B cell (primary cell): ENCODE measurements around the gene BEND5. TPM values are rescaled to one million over a fixed set of nuclear protein-coding genes. Genes with fewer than 3 reads are reported as not detected.

Experiments used
- ATAC-seq: fragments of 200-7000 bp; cut with Tn5 transposase; one replicate; pipeline ENCODE4 v1.10.0; 2021; ENCODE audit warnings: low read depth, mild to moderate bottlenecking, moderate number of reproducible peaks, moderate library complexity
- CTCF ChIA-PET: fragments of 350-600 bp; sonication (Branson Sonifier 250); formaldehyde crosslinking; loops from one replicate; lab custom pipeline; 2021; ENCODE audit warnings: antibody characterized with exemption, inconsistent platforms; lab: Charles Lee
- POLR2A ChIA-PET: fragments of 350-600 bp; sonication (Branson Sonifier 250); formaldehyde crosslinking; loops from one replicate; lab custom pipeline; 2021; ENCODE audit warnings: antibody characterized with exemption; lab: Charles Lee
- DNase-seq: peaks from one replicate; pipeline ENCODE4 v3.0.0; 2013
- H2AFZ ChIP-seq: 2 replicates; pipeline ENCODE4 v1.6.1; 2012; ENCODE audit warnings: mild to moderate bottlenecking, low read depth, low read length; ENCODE audit not compliant: insufficient read depth, poor library complexity, severe bottlenecking
- H3K27ac ChIP-seq, 2 donors: 1 replicate in 1 of 2; 2 replicates in 1 of 2; pipeline ENCODE4 v1.5.1; 2012 to 2013; ENCODE audit warnings: low read length in 2 of 2, mild to moderate bottlenecking in 2 of 2, moderate library complexity in 1 of 2
- H3K27me3 ChIP-seq, 4 experiments: fragments of 200-600 bp in 1 of 4; sonication (generic) in 1 of 4; replicated peaks in 1 of 4; 1 replicate in 2 of 4; 2 replicates in 2 of 4; pipeline versions ENCODE4 v1.6.1 to v1.7.0; 2013 to 2016; ENCODE audit warnings: low read length in 3 of 4, mild to moderate bottlenecking in 2 of 4, mixed read lengths in 1 of 4, moderate library complexity in 1 of 4; ENCODE audit not compliant: insufficient read depth in 4 of 4, control insufficient read depth in 3 of 4; ENCODE audit errors: control extremely low read depth in 1 of 4
- H3K36me3 ChIP-seq, 2 experiments: replicated peaks in 1 of 2; 1 replicate in 1 of 2; 2 replicates in 1 of 2; pipeline versions ENCODE4 v1.6.1 to v1.7.1; 2013; ENCODE audit warnings: low read length in 1 of 2; ENCODE audit not compliant: insufficient read depth in 2 of 2, control insufficient read depth in 1 of 2; ENCODE audit errors: control extremely low read depth in 1 of 2, extremely low read depth in 1 of 2
- H3K4me1 ChIP-seq, 2 donors: fragments of 200-600 bp in 1 of 2; sonication (generic) in 1 of 2; 1 replicate in 1 of 2; 2 replicates in 1 of 2; pipeline versions ENCODE4 v1.5.1 to v1.6.1; 2013 to 2017; ENCODE audit warnings: low read length in 2 of 2; ENCODE audit not compliant: control insufficient read depth in 2 of 2, insufficient read depth in 2 of 2
- H3K4me2 ChIP-seq: replicated peaks from 2 replicates; pipeline ENCODE3; 2012; ENCODE audit warnings: mild to moderate bottlenecking, low read depth, low read length; ENCODE audit not compliant: poor library complexity, severe bottlenecking
- H3K4me3 ChIP-seq, 5 experiments: fragments of 200-600 bp in 1 of 5; sonication (generic) in 1 of 5; 1 replicate in 3 of 5; 2 replicates in 2 of 5; pipeline versions ENCODE4 v1.5.1 to v1.7.0; 2011 to 2016; ENCODE audit warnings: low read length in 4 of 5, mild to moderate bottlenecking in 4 of 5, low read depth in 2 of 5, control low read depth in 1 of 5, moderate library complexity in 1 of 5; ENCODE audit not compliant: insufficient read depth in 1 of 5; ENCODE audit errors: control extremely low read depth in 1 of 5, extremely low read depth in 1 of 5
- H3K79me2 ChIP-seq: fragments of 200-600 bp; sonication (generic); one replicate; pipeline ENCODE4 v1.6.0; 2016; ENCODE audit warnings: low read length; ENCODE audit not compliant: control insufficient read depth, insufficient read depth
- H3K9ac ChIP-seq: fragments of 200-600 bp; sonication (generic); 2 replicates; pipeline ENCODE4 v1.6.1; 2017; ENCODE audit warnings: mild to moderate bottlenecking, low read length, moderate library complexity
- H3K9me3 ChIP-seq, 3 donors: one replicate each; pipeline versions ENCODE4 v1.6.1 to v1.7.1; 2013; ENCODE audit warnings: low read length in 2 of 3; ENCODE audit not compliant: control insufficient read depth in 2 of 3, insufficient read depth in 1 of 3; ENCODE audit errors: control extremely low read depth in 1 of 3
- H4K20me1 ChIP-seq: 2 replicates; pipeline ENCODE4 v1.6.0; 2012; ENCODE audit warnings: mild to moderate bottlenecking, low read length; ENCODE audit not compliant: insufficient read depth, control insufficient read depth, poor library complexity, severe bottlenecking
- H3K27ac Mint-ChIP-seq: one replicate; pipeline ENCODE4 v1.8.0; 2021; ENCODE audit warnings: mixed read lengths
- H3K27me3 Mint-ChIP-seq: one replicate; pipeline ENCODE4 v1.8.0; 2021; ENCODE audit warnings: mixed read lengths
- H3K4me1 Mint-ChIP-seq: one replicate; pipeline ENCODE4 v1.8.0; 2021; ENCODE audit warnings: mixed read lengths
- H3K4me3 Mint-ChIP-seq: one replicate; pipeline ENCODE4 v1.8.0; 2021; ENCODE audit warnings: mixed read lengths
- H3K9me3 Mint-ChIP-seq: one replicate; pipeline ENCODE4 v1.8.0; 2022; ENCODE audit warnings: mixed read lengths; ENCODE audit not compliant: insufficient read depth
- CTCF ChIP-seq: fragments of 200-600 bp; IDR thresholded peaks from one replicate; pipeline ENCODE4 v1.8.0; 2022; ENCODE audit warnings: antibody characterized with exemption, mild to moderate bottlenecking
- EZH2 ChIP-seq: IDR thresholded peaks from 2 replicates; pipeline ENCODE4 v1.6.1; 2012; ENCODE audit warnings: borderline replicate concordance, low read depth, mild to moderate bottlenecking, moderate library complexity, low read length; ENCODE audit not compliant: insufficient read depth, poor library complexity, severe bottlenecking
- WGBS: methylation state at CpG from one replicate; pipeline ENCODE4 v1.1.5; 2013; ENCODE audit warnings: missing lambda C conversion rate; ENCODE audit not compliant: insufficient coverage; 5-methylcytosine and 5-hydroxymethylcytosine counted together
- intact Hi-C: fragments of 100-400 bp; cut with micrococcal nuclease; formaldehyde crosslinking; loops from one replicate; pipeline ENCODE4 v1.10.0; 2022
- polyA plus RNA-seq: library from polyadenylated mRNA; depleted of rRNA; stranded (reverse); fragments of >200 nt; gene quantifications from 2 replicates; pipeline ENCODE4 v1.2.3, GENCODE V29; 2012
- total RNA-seq, 2 donors: library from RNA; stranded (reverse); fragments of 120-200 nt in 1 of 2; gene quantifications; 1 replicate in 1 of 2; 2 replicates in 1 of 2; pipeline versions ENCODE4 v1.2.3 to v1.2.4, GENCODE V29; 2013 to 2022

BEND5 gene
- total and polyA plus RNA-seq, 2 donors (not counting 1 experiment from before 2014, with no cell fraction given), result 19.5 to 19.7 TPM

DNA sequence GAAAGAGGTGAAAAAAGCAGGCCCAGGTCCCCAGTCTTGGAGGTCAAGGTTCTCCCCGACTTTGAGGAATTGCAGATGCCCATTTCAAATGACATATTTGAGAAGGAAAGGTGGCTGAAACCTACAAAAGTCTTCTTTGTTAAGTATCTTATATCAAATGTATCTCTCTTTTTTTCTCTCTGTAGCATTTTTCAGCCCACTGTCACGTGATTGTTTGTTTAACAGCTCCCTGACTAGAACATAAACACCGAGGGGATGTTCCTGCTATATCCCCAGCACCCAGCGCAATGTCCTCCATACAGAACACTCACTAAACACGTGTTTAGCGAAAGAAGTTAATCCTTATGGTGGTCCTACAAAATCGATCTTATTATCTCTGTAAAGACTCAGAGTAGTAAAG, 27.6 kb downstream of the BEND5 start:
- Mint-ChIP-seq H3K4me1 (peaks cover 45% of the 10 kb centered on the region), H3K27ac (no peak overlapping the region), H3K27me3 (no peaks in the 10 kb centered on the region), H3K9me3 (no peaks in the 10 kb centered on the region), H3K4me3 (no peak overlapping the region)
- TF ChIP-seq EZH2 (no peak), CTCF (no peak)
- Histone ChIP-seq H3K27ac (no peak overlapping the region), H3K36me3 (peaks cover 20 to 60% of the 10 kb centered on the region in 2 experiments), H4K20me1 (peaks cover 50% of the 10 kb centered on the region), H3K9ac (no peak overlapping the region), H3K4me3 (no peak overlapping the region), H3K27me3 (no peaks in the 10 kb centered on the region), H3K4me2 (no peak overlapping the region), H3K4me1 (peaks cover 30 to 34% of the 10 kb centered on the region in 2 donors), H3K9me3 (no peaks in the 10 kb centered on the region), H2AFZ (no peak overlapping the region), H3K79me2 (peaks cover 62% of the 10 kb centered on the region)
- ATAC-seq, result no peak
- POLR2A ChIA-PET, result no interaction called here
- WGBS, result 100% methylated on average over 5 of the region's 7 CpGs
- intact Hi-C loops, result no loop called here
- no peak for DNase-seq
- CTCF ChIA-PET, result interaction anchor here (0.7 to 4.1 kb wide), 8 partner anchors 16 to 121 kb away, joined by 3 to 63 read pairs (median 6); partner anchors contain the start of gene BEND5

DNA sequence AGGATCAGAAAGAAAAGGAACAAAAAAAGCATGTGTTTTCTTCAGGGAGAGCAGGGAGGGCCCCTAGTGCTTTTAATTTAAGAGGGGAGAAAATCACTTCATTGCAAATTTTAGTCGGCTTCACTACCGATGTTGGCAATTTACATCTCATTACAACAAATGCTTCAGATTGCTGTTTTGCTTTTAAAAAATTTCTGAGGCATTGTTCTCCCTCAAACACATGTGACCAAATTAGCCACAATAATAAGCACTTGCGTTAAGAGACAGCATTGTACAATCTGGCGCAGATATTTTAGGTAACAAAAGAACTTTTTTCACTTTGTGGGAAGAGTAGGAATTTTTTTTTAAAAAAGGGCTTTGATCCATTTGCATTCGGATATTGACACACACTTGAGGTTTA, 29.8 kb downstream of the BEND5 start:
- Mint-ChIP-seq H3K4me1 (peaks cover 34% of the 10 kb centered on the region), H3K27me3 (no peaks in the 10 kb centered on the region), H3K9me3 (no peaks in the 10 kb centered on the region), H3K27ac (no peak overlapping the region), H3K4me3 (no peak overlapping the region)
- H2AFZ ChIP-seq, result no peak overlapping the region
- H4K20me1 ChIP-seq, result peaks cover 70% of the 10 kb centered on the region
- H3K79me2 ChIP-seq, result peaks cover 82% of the 10 kb centered on the region
- ChIA-PET CTCF (interaction anchor here (1.4 to 2.7 kb wide), 2 partner anchors 71 to 124 kb away, joined by 7 to 11 read pairs; no protein-coding TSS in a partner anchor), POLR2A (no interaction called here)
- no peak overlapping the region for H3K4me3 ChIP-seq
- no peak overlapping the region for H3K9ac ChIP-seq
- intact Hi-C loops, result no loop called here
- no CpG with 5 or more reads among the region's 5 CpGs for WGBS
- H3K27ac ChIP-seq, result no peak overlapping the region
- TF ChIP-seq EZH2 (no peak), CTCF (no peak)
- no peak for DNase-seq
- H3K9me3 ChIP-seq, result no peaks in the 10 kb centered on the region
- no peak overlapping the region for H3K4me2 ChIP-seq
- H3K27me3 ChIP-seq, result no peaks in the 10 kb centered on the region
- peaks cover 23 to 69% of the 10 kb centered on the region in 2 experiments for H3K36me3 ChIP-seq
- ATAC-seq, result no peak
- H3K4me1 ChIP-seq, result peaks cover 25% of the 10 kb centered on the region in 2 donors
